MM.1S (cell line): ENCODE data around the gene UBE2E2.

Source experiments
- DNase-seq: peaks from one replicate; pipeline ENCODE4 v3.0.0-alpha.2; 2015
- H2AFZ ChIP-seq: fragments of 300-600 bp; sonication (generic); 2 replicates; pipeline ENCODE4 v1.6.0; 2016; ENCODE audit warnings: antibody characterized with exemption, low read length
- H3F3A ChIP-seq: fragments of 300-600 bp; sonication (generic); 2 replicates; pipeline ENCODE4 v1.6.1; 2016; ENCODE audit warnings: mild to moderate bottlenecking, antibody characterized with exemption, low read length, moderate library complexity, mixed read lengths; ENCODE audit not compliant: insufficient read depth
- H3K27ac ChIP-seq: fragments of 300-600 bp; sonication (generic); 2 replicates; pipeline ENCODE4 v1.5.1; 2016; ENCODE audit warnings: mild to moderate bottlenecking, low read length
- H3K27me3 ChIP-seq: fragments of 300-600 bp; sonication (generic); replicated peaks from 2 replicates; pipeline ENCODE4 v1.6.0; 2016; ENCODE audit warnings: low read length; ENCODE audit not compliant: insufficient read depth
- H3K36me3 ChIP-seq: fragments of 300-600 bp; sonication (generic); replicated peaks from 2 replicates; pipeline ENCODE4 v1.6.1; 2016; ENCODE audit warnings: mild to moderate bottlenecking, low read length, mixed read lengths; ENCODE audit not compliant: insufficient read depth
- H3K4me1 ChIP-seq: fragments of 300-600 bp; sonication (generic); 2 replicates; pipeline ENCODE4 v1.6.1; 2016; ENCODE audit warnings: low read length, mixed read lengths
- H3K4me2 ChIP-seq: fragments of 300-600 bp; sonication (generic); 2 replicates; pipeline ENCODE4 v1.6.0; 2016; ENCODE audit warnings: low read depth, low read length
- H3K4me3 ChIP-seq: fragments of 300-600 bp; sonication (generic); 2 replicates; pipeline ENCODE4 v1.5.1; 2016; ENCODE audit warnings: low read length, mixed read lengths
- H3K79me2 ChIP-seq: fragments of 300-600 bp; sonication (generic); 2 replicates; pipeline ENCODE4 v1.6.1; 2016; ENCODE audit warnings: mixed run types, low read length, mixed read lengths
- H3K9ac ChIP-seq: fragments of 300-600 bp; sonication (generic); 2 replicates; pipeline ENCODE4 v1.6.1; 2016; ENCODE audit warnings: low read length, mixed read lengths
- H3K9me2 ChIP-seq: fragments of 300-600 bp; sonication (generic); replicated peaks from 2 replicates; pipeline ENCODE4 v1.6.1; 2016; ENCODE audit warnings: mild to moderate bottlenecking, low read length, mixed read lengths; ENCODE audit not compliant: insufficient read depth
- H3K9me3 ChIP-seq: fragments of 300-600 bp; sonication (generic); replicated peaks from 2 replicates; pipeline ENCODE4 v1.6.1; 2016; ENCODE audit warnings: mild to moderate bottlenecking, low read length, mixed read lengths; ENCODE audit not compliant: insufficient read depth
- H4K20me1 ChIP-seq: fragments of 300-600 bp; sonication (generic); 2 replicates; pipeline ENCODE4 v1.6.1; 2016; ENCODE audit warnings: mild to moderate bottlenecking, low read length, moderate library complexity, mixed read lengths; ENCODE audit not compliant: insufficient read depth
- CTCF ChIP-seq: fragments of 300-600 bp; sonication (generic); IDR thresholded peaks from 2 replicates; pipeline ENCODE4 v1.5.1; 2016; ENCODE audit warnings: antibody characterized with exemption, low read length, mixed read lengths
- EZH2 ChIP-seq: fragments of 300-600 bp; sonication (generic); optimal IDR thresholded peaks from 2 replicates; pipeline ENCODE3; 2017; ENCODE audit warnings: low read depth, mild to moderate bottlenecking, antibody characterized with exemption, low read length, mixed read lengths
- EZH2phosphoT487 ChIP-seq: fragments of 300-600 bp; sonication (generic); IDR thresholded peaks from 2 replicates; pipeline ENCODE4 v1.6.1; 2018; ENCODE audit warnings: antibody characterized with exemption, low read length

UBE2E2 gene

GRCh38 chr3:23431764-23432163 is 228.6 kb downstream of the UBE2E2 start:
- H3K9me2 ChIP-seq, result 0 out of 2 replicates have a peak, but pooled peaks cover 4% of the 10 kb centered on the region
- H3K4me1 ChIP-seq, result no peaks in the 10 kb centered on the region
- H3K27me3 ChIP-seq, result no peaks in the 10 kb centered on the region
- H3K4me2 ChIP-seq, result no peak overlapping the region
- TF ChIP-seq CTCF (no peak), EZH2phosphoT487 (no peak), EZH2 (no peak)
- no peaks in the 10 kb centered on the region for H3K36me3 ChIP-seq
- H2AFZ ChIP-seq, result no peak overlapping the region
- no peaks in the 10 kb centered on the region for H4K20me1 ChIP-seq
- H3K9me3 ChIP-seq, result no peaks in the 10 kb centered on the region
- H3K9ac ChIP-seq, result no peak overlapping the region
- H3K79me2 ChIP-seq, result peaks cover 13% of the 10 kb centered on the region; the same call in 1 of the 2 replicates
- H3F3A ChIP-seq, result no peaks in the 10 kb centered on the region
- H3K4me3 ChIP-seq, result no peak overlapping the region
- DNase-seq, result no peak
- H3K27ac ChIP-seq, result no peak overlapping the region

GRCh38 chr3:23435318-23435717 is 232.2 kb downstream of the UBE2E2 start:
- Histone ChIP-seq H2AFZ (no peak overlapping the region), H3K4me3 (no peak overlapping the region), H3K79me2 (peaks cover 17% of the 10 kb centered on the region), H4K20me1 (no peaks in the 10 kb centered on the region), H3K4me2 (no peak overlapping the region), H3K27me3 (no peaks in the 10 kb centered on the region), H3K27ac (no peak overlapping the region), H3K4me1 (no peaks in the 10 kb centered on the region), H3K9me3 (no peaks in the 10 kb centered on the region), H3K9me2 (0 out of 2 replicates have a peak, but pooled peaks cover 4% of the 10 kb centered on the region), H3F3A (no peaks in the 10 kb centered on the region), H3K36me3 (no peaks in the 10 kb centered on the region), H3K9ac (no peak overlapping the region)
- no peak for TF ChIP-seq EZH2
- no peak for TF ChIP-seq EZH2phosphoT487
- no peak for TF ChIP-seq CTCF
- DNase-seq, result no peak

- Histone ChIP-seq H3K36me3 (no peaks in the 10 kb centered on the region), H3K9ac (no peak overlapping the region), H3K27ac (no peak overlapping the region), H3K79me2 (peaks cover 20% of the 10 kb centered on the region), H3K4me2 (no peak overlapping the region), H3K9me2 (0 out of 2 replicates have a peak, but pooled peaks cover 4% of the 10 kb centered on the region), H3K9me3 (no peaks in the 10 kb centered on the region), H2AFZ (no peak overlapping the region), H3K4me3 (no peak overlapping the region), H3K4me1 (no peaks in the 10 kb centered on the region), H3K27me3 (no peaks in the 10 kb centered on the region), H3F3A (no peaks in the 10 kb centered on the region), H4K20me1 (no peaks in the 10 kb centered on the region)
- TF ChIP-seq EZH2phosphoT487 (no peak), EZH2 (no peak), CTCF (no peak)
- DNase-seq, result no peak
Observed at GRCh38 chr3:23435904-23436303, 232.8 kb downstream of the UBE2E2 start.
